Activated CD8-positive, alpha-beta T cell treated with anti-CD3 and anti-CD28 coated beads for 36 hours (primary cell): ENCODE data around the gene CILP2. TPM values are rescaled to one million over a fixed set of nuclear protein-coding genes. Genes with fewer than 3 reads are reported as not detected.

Experiments used
- ATAC-seq: fragments of 200-7000 bp; cut with Tn5 transposase; one replicate; pipeline ENCODE4 v1.10.0; 2021; ENCODE audit warnings: mild to moderate bottlenecking, moderate library complexity
- CTCF ChIA-PET: fragments of 350-600 bp; sonication (Branson Sonifier 250); formaldehyde crosslinking; loops from one replicate; lab custom pipeline; 2021; ENCODE audit warnings: antibody characterized with exemption; lab: Charles Lee
- POLR2A ChIA-PET: fragments of 350-600 bp; sonication (Branson Sonifier 250); formaldehyde crosslinking; loops from one replicate; lab custom pipeline; 2021; ENCODE audit warnings: antibody characterized with exemption; lab: Charles Lee
- DNase-seq: peaks from one replicate; pipeline ENCODE4 v3.0.0-alpha.2; 2020
- H3K27ac Mint-ChIP-seq: one replicate; pipeline ENCODE4 v1.8.0; 2021; ENCODE audit warnings: mild to moderate bottlenecking, mixed read lengths
- H3K27me3 Mint-ChIP-seq: one replicate; pipeline ENCODE4 v1.8.0; 2021; ENCODE audit warnings: mixed read lengths
- H3K36me3 Mint-ChIP-seq: one replicate; pipeline ENCODE4 v1.8.0; 2021; ENCODE audit warnings: low read depth, mixed read lengths
- H3K4me1 Mint-ChIP-seq: one replicate; pipeline ENCODE4 v1.8.0; 2021; ENCODE audit warnings: low read depth, mixed read lengths
- H3K4me3 Mint-ChIP-seq: one replicate; pipeline ENCODE4 v1.8.0; 2021; ENCODE audit warnings: mild to moderate bottlenecking, moderate library complexity, mixed read lengths
- H3K9me3 Mint-ChIP-seq: one replicate; pipeline ENCODE4 v1.8.0; 2021; ENCODE audit warnings: mixed read lengths
- CTCF ChIP-seq: fragments of 200-600 bp; IDR thresholded peaks from one replicate; pipeline ENCODE4 v1.8.0; 2022; ENCODE audit warnings: antibody characterized with exemption, mild to moderate bottlenecking
- intact Hi-C: fragments of 100-400 bp; cut with micrococcal nuclease; formaldehyde crosslinking; loops from one replicate; pipeline ENCODE4 v1.10.0; 2022
- total RNA-seq, 2 experiments: library from RNA; stranded (reverse); gene quantifications; one replicate each; pipeline ENCODE4 v1.2.3, GENCODE V29; 2021

The CILP2 gene
- total RNA-seq, 2 experiments from 2014 or later = 0.31 to 0.32 TPM

- intact Hi-C loops = no loop called here
- Mint-ChIP-seq H3K4me3 (peak overlapping the region; percentile 69), H3K4me1 (peaks cover 30% of the 10 kb centered on the region), H3K27ac (peak overlapping the region; percentile 59), H3K36me3 (no peaks in the 10 kb centered on the region), H3K9me3 (no peaks in the 10 kb centered on the region), H3K27me3 (peaks cover 6% of the 10 kb centered on the region)
- ChIA-PET CTCF (interaction anchor here (0.8 to 2.0 kb wide), 4 partner anchors 9 to 15 kb away, joined by 3 to 22 read pairs (median 7); no protein-coding TSS in a partner anchor), POLR2A (interaction anchor here (0.9 to 1.4 kb wide), 4 partner anchors 9 to 103 kb away, joined by 3 to 6 read pairs (median 4); partner anchors contain the start of genes GMIP, NDUFA13, TSSK6 and YJEFN3)
- no peak for TF ChIP-seq CTCF
- ATAC-seq = peak; percentile 90
- peak; percentile 90 for DNase-seq
These were observed 2.9 kb downstream of the CILP2 start for GRCh38 chr19:19540715-19541515.

- Mint-ChIP-seq H3K9me3 (no peaks in the 10 kb centered on the region), H3K36me3 (no peaks in the 10 kb centered on the region), H3K4me1 (peaks cover 30% of the 10 kb centered on the region), H3K27ac (no peak overlapping the region), H3K4me3 (no peak overlapping the region), H3K27me3 (peaks cover 6% of the 10 kb centered on the region)
- ChIA-PET CTCF (interaction anchor here (0.8 to 2.0 kb wide), 4 partner anchors 9 to 14 kb away, joined by 3 to 22 read pairs (median 7); no protein-coding TSS in a partner anchor), POLR2A (interaction anchor here (0.9 to 1.3 kb wide), 2 partner anchors 10 to 13 kb away, joined by 3 to 6 read pairs; partner anchors contain the start of gene YJEFN3)
- DNase-seq = no peak
- ATAC-seq = no peak
- intact Hi-C loops = no loop called here
- no peak for TF ChIP-seq CTCF
These were observed 3.6 kb downstream of the CILP2 start for GRCh38 chr19:19541616-19542015.

DNA sequence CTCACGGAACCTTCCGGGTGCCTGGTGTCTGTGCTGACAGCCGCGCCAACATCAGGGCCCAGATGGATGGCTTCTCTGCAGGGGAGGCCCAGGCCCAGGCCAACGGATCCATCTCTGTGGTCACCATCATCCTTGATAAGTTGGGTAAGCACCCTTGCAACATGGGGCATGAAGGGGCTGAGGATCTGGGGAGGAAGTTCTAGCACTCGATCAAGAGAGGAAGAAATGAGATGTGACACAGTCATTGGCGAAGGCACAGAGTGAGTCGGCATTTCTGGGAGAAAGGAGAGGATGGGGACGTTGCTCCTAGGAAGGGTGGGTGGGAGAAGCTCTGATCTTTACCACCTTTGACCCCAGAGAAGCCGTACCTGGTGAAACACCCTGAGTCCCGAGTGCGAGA is 4.4 kb downstream of the CILP2 start:
- no peaks in the 10 kb centered on the region for H3K9me3 Mint-ChIP-seq
- intact Hi-C loops = no loop called here
- POLR2A ChIA-PET = no interaction called here
- peaks cover 28% of the 10 kb centered on the region for H3K4me1 Mint-ChIP-seq
- CTCF ChIA-PET = interaction anchor here (2.7 kb wide), 1 partner anchor 12 kb away, joined by 15 read pairs; no protein-coding TSS in a partner anchor
- H3K27me3 Mint-ChIP-seq = peaks cover 6% of the 10 kb centered on the region
- no peak overlapping the region for H3K27ac Mint-ChIP-seq
- no peak overlapping the region for H3K4me3 Mint-ChIP-seq
- TF ChIP-seq CTCF = no peak
- H3K36me3 Mint-ChIP-seq = no peaks in the 10 kb centered on the region
- no peak for DNase-seq
- no peak for ATAC-seq

- no peak overlapping the region for H3K27ac Mint-ChIP-seq
- intact Hi-C loops = no loop called here
- ATAC-seq = no peak
- peaks cover 24% of the 10 kb centered on the region for H3K4me1 Mint-ChIP-seq
- peaks cover 6% of the 10 kb centered on the region for H3K27me3 Mint-ChIP-seq
- H3K4me3 Mint-ChIP-seq = no peak overlapping the region
- H3K9me3 Mint-ChIP-seq = no peaks in the 10 kb centered on the region
- H3K36me3 Mint-ChIP-seq = no peaks in the 10 kb centered on the region
- POLR2A ChIA-PET = interaction anchor here (0.5 kb wide), 1 partner anchor 73 kb away, joined by 3 read pairs; no protein-coding TSS in a partner anchor
- TF ChIP-seq CTCF = no peak
- CTCF ChIA-PET = interaction anchor here (1.0 to 2.7 kb wide), 3 partner anchors 11 to 19 kb away, joined by 3 to 15 read pairs (median 7); no protein-coding TSS in a partner anchor
- DNase-seq = no peak
These were observed 5.0 kb downstream of the CILP2 start for GRCh38 chr19:19543101-19543500.

GRCh38 chr19:19543640-19544039 is 5.6 kb downstream of the CILP2 start:
- TF ChIP-seq CTCF = no peak
- Mint-ChIP-seq H3K27ac (no peak overlapping the region), H3K27me3 (peaks cover 4% of the 10 kb centered on the region), H3K36me3 (no peaks in the 10 kb centered on the region), H3K9me3 (no peaks in the 10 kb centered on the region), H3K4me3 (no peak overlapping the region), H3K4me1 (peaks cover 21% of the 10 kb centered on the region)
- intact Hi-C loops = no loop called here
- CTCF ChIA-PET = interaction anchor here (1.0 to 2.7 kb wide), 3 partner anchors 11 to 19 kb away, joined by 3 to 15 read pairs (median 7); no protein-coding TSS in a partner anchor
- POLR2A ChIA-PET = interaction anchor here (0.5 to 0.9 kb wide), 2 partner anchors 73 to 105 kb away, joined by 3 read pairs; no protein-coding TSS in a partner anchor
- no peak for ATAC-seq
- no peak for DNase-seq
